HepG2 (cell line): Measurements from ENCODE around the gene LDAH. TPM values are rescaled to one million over a fixed set of nuclear protein-coding genes. Genes with fewer than 3 reads are reported as not detected.

Source experiments
- ATAD3A ChIP-seq: sonication (generic); formaldehyde crosslinking; IDR thresholded peaks from 2 replicates; pipeline ENCODE4 v1.4.0; 2020; ENCODE audit warnings: missing genetic modification reagents
- BATF2 ChIP-seq: sonication (generic); formaldehyde crosslinking; IDR thresholded peaks from 2 replicates; pipeline ENCODE4 v1.8.0; 2022; ENCODE audit warnings: mild to moderate bottlenecking, missing genetic modification reagents, moderate library complexity
- ETS1 ChIP-seq: sonication (generic); formaldehyde crosslinking; IDR thresholded peaks from 2 replicates; pipeline ENCODE4 v1.4.0; 2020; ENCODE audit warnings: missing genetic modification reagents
- HIVEP1 ChIP-seq: sonication (generic); formaldehyde crosslinking; IDR thresholded peaks from 2 replicates; pipeline ENCODE4 v1.4.0; 2020; ENCODE audit warnings: mild to moderate bottlenecking, missing genetic modification reagents
- IKZF4 ChIP-seq: sonication (generic); formaldehyde crosslinking; IDR thresholded peaks from 2 replicates; pipeline ENCODE4 v1.5.1; 2020; ENCODE audit warnings: borderline replicate concordance, mild to moderate bottlenecking, low read depth, missing genetic modification reagents; ENCODE audit errors: not compliant biosample characterization
- PHF5A ChIP-seq: IDR thresholded peaks from one replicate; pipeline ENCODE4 v1.6.1; 2018; ENCODE audit warnings: low read depth, missing genetic modification reagents; ENCODE audit not compliant: unreplicated experiment
- PITX1 ChIP-seq: sonication (generic); formaldehyde crosslinking; IDR thresholded peaks from 2 replicates; pipeline ENCODE4 v1.5.1; 2020; ENCODE audit warnings: mild to moderate bottlenecking, missing genetic modification reagents
- PRDM4 ChIP-seq: sonication (generic); formaldehyde crosslinking; IDR thresholded peaks from 2 replicates; pipeline ENCODE4 v1.9.0; 2021; ENCODE audit warnings: missing genetic modification reagents, borderline replicate concordance
- RBM22 ChIP-seq: fragments of 200-400 bp; formaldehyde crosslinking; optimal IDR thresholded peaks from 2 replicates; pipeline ENCODE3; 2017; ENCODE audit warnings: mild to moderate bottlenecking, low read length, moderate library complexity
- RERE ChIP-seq: IDR thresholded peaks from 2 replicates; pipeline ENCODE4 v1.6.1; 2016; ENCODE audit warnings: low read depth, missing genetic modification reagents, missing compliant biosample characterization
- SPEN ChIP-seq: sonication (generic); formaldehyde crosslinking; IDR thresholded peaks from 2 replicates; pipeline ENCODE4 v1.5.1; 2020; ENCODE audit warnings: low read depth, mild to moderate bottlenecking, missing genetic modification reagents
- STAT6 ChIP-seq: sonication (generic); formaldehyde crosslinking; IDR thresholded peaks from 2 replicates; pipeline ENCODE4 v1.4.0; 2020; ENCODE audit warnings: missing genetic modification reagents, mild to moderate bottlenecking, borderline replicate concordance
- TCF7 ChIP-seq: sonication (generic); IDR thresholded peaks from 2 replicates; pipeline ENCODE4 v1.6.1; 2016; ENCODE audit warnings: antibody characterized with exemption, low read depth
- ZNF510 ChIP-seq: sonication (generic); formaldehyde crosslinking; IDR thresholded peaks from 2 replicates; pipeline ENCODE4 v1.4.0; 2020; ENCODE audit warnings: low read depth, mild to moderate bottlenecking, missing genetic modification reagents
- ZNF614 ChIP-seq: IDR thresholded peaks from 2 replicates; pipeline ENCODE4 v1.6.1; 2018; ENCODE audit warnings: missing biosample characterization, missing genetic modification reagents, inconsistent platforms, borderline replicate concordance
- polyA plus RNA-seq, 8 experiments: library from polyadenylated mRNA; depleted of rRNA in 3 of 8; stranded (reverse) in 7 of 8; unstranded in 1 of 8; fragments of >200 nt; fragmentation: Illumina TruSeq in 4 of 8; extraction: Trizol in 4 of 8; gene quantifications; 2 replicates each; pipeline versions ENCODE4 v1.2.1 to v1.2.3, GENCODE V29; 2011 to 2016; ENCODE audit warnings: low read depth in 4 of 8, missing spikeins in 1 of 8, mixed read lengths in 1 of 8; ENCODE audit not compliant: insufficient read depth in 1 of 8
- total RNA-seq, 5 experiments: library from RNA; depleted of rRNA; stranded (reverse); fragments of >200 nt; fragmentation: Illumina TruSeq; extraction: Trizol; gene quantifications; 2 replicates each; pipeline ENCODE4 v1.2.3, GENCODE V29; 2016; ENCODE audit warnings: low read depth in 1 of 5

Gene LDAH
- total and polyA plus RNA-seq, 2 of the 13 experiments (the other 11 are each of a cell fraction or from before 2014, with no cell fraction given): 28.8 to 46.2 TPM

- TF ChIP-seq IKZF4 (CRISPR knock-in tag): no peak
- peak; percentile 94; the same call in 1 of the 2 replicates for TF ChIP-seq ZNF614 (CRISPR knock-in tag)
- no peak for TF ChIP-seq RBM22
- TF ChIP-seq HIVEP1 (CRISPR knock-in tag): peak; percentile 66
- TF ChIP-seq SPEN: peak; percentile 95
- no peak for TF ChIP-seq ATAD3A
- peak; percentile 42; the same call in 1 of the 2 replicates for TF ChIP-seq ZNF510
- peak; percentile 75; the same call in 1 of the 2 replicates for TF ChIP-seq STAT6 (CRISPR knock-in tag)
- no peak for TF ChIP-seq BATF2 (CRISPR knock-in tag)
- TF ChIP-seq TCF7: no peak
- no peak for TF ChIP-seq ETS1
- TF ChIP-seq RERE (CRISPR knock-in tag): peak; percentile 44; the same call in 1 of the 2 replicates
- no peak for TF ChIP-seq PRDM4 (CRISPR knock-in tag)
- TF ChIP-seq PHF5A (CRISPR knock-in tag): peak; percentile 58
- peak; percentile 59; the same call in 1 of the 2 replicates for TF ChIP-seq PITX1 (CRISPR knock-in tag)
Observed at GRCh38 chr2:20635675-20636584, 187.0 kb downstream of the LDAH start (continued).
